GM12874 (cell line): Measurements from ENCODE around the gene BIRC2.

Source experiments
- CTCF ChIP-seq: IDR thresholded peaks from 2 replicates; pipeline ENCODE4 v1.5.1; 2011; ENCODE audit warnings: low read depth, mild to moderate bottlenecking, control low read depth, low read length, moderate library complexity; ENCODE audit not compliant: insufficient read depth

BIRC2 gene

GRCh38 chr11:102384419-102385079 lies 37.5 kb downstream of the BIRC2 start:
- TF ChIP-seq CTCF = no peak

- no peak for TF ChIP-seq CTCF
Measured at GRCh38 chr11:102385085-102386007, 38.3 kb downstream of the BIRC2 start.

- no peak for TF ChIP-seq CTCF
Measured at GRCh38 chr11:102386136-102386734, 39.2 kb downstream of the BIRC2 start.

GRCh38 chr11:102387043-102387781 lies 40.2 kb downstream of the BIRC2 start:
- TF ChIP-seq CTCF = no peak

- no peak for TF ChIP-seq CTCF
Measured at GRCh38 chr11:102389253-102389652, 42.2 kb downstream of the BIRC2 start.

- peak; percentile 95 for TF ChIP-seq CTCF
Measured at GRCh38 chr11:102390667-102391465, 43.9 kb downstream of the BIRC2 start.
